HG03064 (cell line): ENCODE data around the gene RASSF3.

Source experiments
- ATAC-seq: cut with Tn5 transposase; IDR thresholded peaks from one replicate; pipeline ENCODE4 v1.9.1; 2021; ENCODE audit warnings: low read depth; ENCODE audit not compliant: unreplicated experiment

RASSF3 gene

GRCh38 chr12:64718649-64719048 lies 108.4 kb downstream of the RASSF3 start:
- no peak for ATAC-seq

DNA sequence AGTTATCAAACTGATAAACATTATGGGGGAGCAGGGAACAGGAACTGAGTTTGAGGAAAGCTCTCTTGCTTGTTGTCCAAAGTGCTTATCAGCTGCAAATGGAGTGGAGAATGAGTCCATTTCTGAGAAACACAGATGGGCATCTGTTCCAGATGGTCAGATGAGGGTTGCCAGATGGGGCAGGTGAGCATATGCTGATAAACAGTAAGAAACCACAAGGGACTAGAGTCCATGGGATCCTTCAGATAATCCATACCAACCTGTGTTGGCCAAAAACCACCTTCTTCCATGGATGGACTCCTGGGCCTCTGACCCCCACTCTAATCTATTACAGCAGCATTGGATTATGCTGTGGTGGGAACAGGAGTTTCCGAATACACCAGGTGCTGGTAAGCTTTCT lies 110.6 kb downstream of the RASSF3 start:
- no peak for ATAC-seq

GRCh38 chr12:64722835-64723234 lies 112.5 kb downstream of the RASSF3 start:
- ATAC-seq: no peak

DNA sequence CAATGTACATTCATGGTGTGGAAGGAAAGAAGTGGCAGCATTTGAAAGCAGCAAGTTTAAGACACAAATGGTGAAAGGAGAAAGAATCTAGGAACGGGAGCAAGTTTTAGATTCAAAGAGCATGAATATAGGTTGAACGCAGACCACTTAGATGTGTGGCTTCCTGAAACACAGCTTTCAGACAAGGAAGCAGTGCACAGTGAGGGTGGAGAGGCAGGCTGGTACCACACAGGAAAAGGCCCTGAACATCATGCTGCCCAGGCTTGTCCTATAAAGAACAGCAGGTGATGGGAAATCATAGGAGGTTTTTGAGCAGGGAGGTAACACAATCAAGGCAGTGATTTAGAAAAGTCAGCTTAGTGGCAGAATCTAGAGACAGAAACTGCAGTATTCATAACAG lies 113.3 kb downstream of the RASSF3 start:
- ATAC-seq: no peak

DNA sequence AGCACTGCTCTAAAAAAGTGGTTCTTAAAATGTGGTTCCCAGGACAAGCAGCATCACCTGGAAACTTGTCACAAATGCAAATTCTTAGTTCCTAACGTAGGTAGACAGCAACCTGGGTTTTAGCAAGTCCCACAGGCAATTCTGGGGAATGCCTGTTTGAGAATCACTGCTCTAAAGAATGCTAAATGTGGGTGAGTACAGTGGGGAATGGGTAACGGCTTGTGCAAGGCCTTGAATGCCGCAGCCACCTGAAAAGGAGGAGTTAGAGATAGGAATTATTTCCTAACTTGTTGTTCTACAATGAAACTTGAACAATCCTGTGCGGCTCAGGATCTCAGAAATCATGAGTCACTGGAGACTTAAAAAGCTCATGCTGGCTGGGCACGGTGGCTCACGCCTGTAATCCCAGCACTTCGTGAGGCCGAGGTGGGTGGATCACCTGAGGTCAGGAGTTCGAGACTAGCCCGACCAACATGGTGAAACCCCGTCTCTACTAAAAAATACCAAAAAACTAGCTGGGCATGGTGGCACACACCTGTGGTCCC lies 114.0 kb downstream of the RASSF3 start:
- ATAC-seq: no peak

- ATAC-seq: no peak
These were observed 119.8 kb downstream of the RASSF3 start for GRCh38 chr12:64729909-64730587.

DNA sequence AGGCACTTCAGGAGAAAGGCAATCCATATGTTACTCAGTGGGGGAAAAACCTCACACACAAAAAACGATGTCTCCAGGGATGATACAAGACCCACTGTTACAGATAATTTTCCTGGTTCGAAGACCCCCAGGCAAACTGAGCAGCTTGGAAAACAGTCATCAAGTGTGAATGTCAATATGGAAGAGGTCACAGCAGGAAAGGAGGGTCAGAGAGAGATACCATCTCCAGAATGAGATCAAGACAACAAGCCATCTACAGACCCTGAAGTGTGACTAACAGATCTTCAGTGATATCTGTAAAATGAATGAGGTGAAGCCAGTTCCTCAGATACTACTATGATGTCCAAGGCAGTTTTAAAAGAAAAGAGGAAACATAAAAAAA lies 120.3 kb downstream of the RASSF3 start:
- ATAC-seq: no peak

- no peak for ATAC-seq
These were observed 121.4 kb downstream of the RASSF3 start for GRCh38 chr12:64731683-64732082.

DNA sequence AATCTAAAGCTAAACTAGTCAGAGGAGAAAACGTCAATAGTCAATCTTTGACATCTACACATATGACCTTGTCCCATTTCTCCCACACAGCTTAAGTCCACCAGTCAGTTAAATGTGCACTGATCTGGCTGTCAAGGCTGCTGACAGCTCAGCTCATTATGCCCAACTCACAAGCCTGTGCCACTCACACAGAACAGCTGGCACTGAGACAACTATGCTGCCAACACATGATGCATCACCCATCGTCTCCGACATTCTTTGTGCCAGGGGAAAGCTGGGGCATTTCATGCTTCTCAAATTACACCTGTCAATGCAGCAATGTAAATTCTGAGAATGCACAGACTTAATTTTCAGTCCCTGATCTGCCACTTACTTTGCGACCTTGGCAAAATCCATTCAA lies 123.6 kb downstream of the RASSF3 start:
- no peak for ATAC-seq

GRCh38 chr12:64735442-64735841 lies 125.1 kb downstream of the RASSF3 start:
- no peak for ATAC-seq

- ATAC-seq: no peak
These were observed 126.5 kb downstream of the RASSF3 start for GRCh38 chr12:64736771-64737170.

DNA sequence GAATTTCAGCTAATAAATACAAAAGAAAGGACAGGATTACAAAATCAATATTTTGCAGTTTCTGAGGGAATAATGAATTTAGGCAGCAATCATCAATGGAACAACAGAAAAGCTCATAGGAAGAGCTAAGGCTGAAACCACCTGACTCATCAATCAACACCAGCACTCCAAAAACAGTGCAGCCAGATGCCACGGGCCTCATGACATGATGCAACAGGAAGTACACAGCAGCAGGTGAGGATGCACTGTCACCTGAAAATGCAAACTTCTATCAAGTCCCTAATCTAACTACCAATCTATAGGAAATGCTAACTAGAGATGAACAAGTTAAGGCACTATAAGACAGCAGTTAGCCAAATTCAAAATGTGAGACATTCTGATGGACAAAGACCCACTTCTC lies 127.2 kb downstream of the RASSF3 start:
- ATAC-seq: no peak

- no peak for ATAC-seq
These were observed 129.5 kb downstream of the RASSF3 start for GRCh38 chr12:64739778-64740177.

GRCh38 chr12:64740646-64741045 lies 130.4 kb downstream of the RASSF3 start:
- ATAC-seq: no peak

GRCh38 chr12:64742416-64742815 lies 132.1 kb downstream of the RASSF3 start:
- ATAC-seq: no peak

GRCh38 chr12:64743206-64743605 lies 132.9 kb downstream of the RASSF3 start:
- no peak for ATAC-seq

DNA sequence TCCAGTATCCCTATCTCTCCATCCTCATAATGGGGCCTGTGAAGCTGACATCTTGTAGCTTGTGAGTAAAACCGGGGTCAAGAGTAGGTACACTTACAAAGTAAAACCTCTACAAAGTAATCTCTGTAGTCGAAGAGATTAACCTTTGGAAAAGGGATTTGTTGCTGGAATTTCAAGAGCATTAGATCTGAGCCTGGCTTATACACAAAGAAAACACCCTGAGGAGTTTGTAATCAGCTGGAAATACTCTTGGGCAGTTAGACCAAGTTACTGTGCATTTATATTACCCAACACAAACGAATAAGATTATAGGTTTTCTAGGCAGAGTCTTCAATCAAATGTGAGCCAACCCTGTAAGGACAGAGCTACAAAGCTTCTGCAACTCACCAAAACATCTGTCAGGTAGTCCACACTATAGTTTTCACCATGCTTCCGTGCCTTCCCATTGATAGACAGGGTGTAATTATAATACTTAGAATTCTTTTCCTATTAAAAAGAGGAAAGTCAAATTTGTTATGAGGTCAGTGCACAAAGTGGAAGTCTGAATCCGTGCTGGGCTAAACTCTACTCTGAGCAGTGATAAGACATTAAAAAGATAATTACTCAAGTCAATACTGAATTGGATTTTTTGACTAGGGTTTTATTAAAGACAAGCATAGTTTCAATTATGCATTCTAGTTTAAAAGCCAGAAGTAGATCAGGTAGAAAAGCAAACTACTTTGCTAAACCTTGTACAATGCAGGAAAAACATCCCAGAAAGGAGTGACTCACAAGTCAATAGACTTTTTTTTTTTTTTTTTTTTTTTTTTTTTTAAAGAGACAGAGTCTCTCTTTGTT lies 134.3 kb downstream of the RASSF3 start:
- no peak for ATAC-seq

- no peak for ATAC-seq
These were observed 135.0 kb downstream of the RASSF3 start for GRCh38 chr12:64745259-64745807.

- no peak for ATAC-seq
These were observed 135.7 kb downstream of the RASSF3 start for GRCh38 chr12:64745980-64746379.

DNA sequence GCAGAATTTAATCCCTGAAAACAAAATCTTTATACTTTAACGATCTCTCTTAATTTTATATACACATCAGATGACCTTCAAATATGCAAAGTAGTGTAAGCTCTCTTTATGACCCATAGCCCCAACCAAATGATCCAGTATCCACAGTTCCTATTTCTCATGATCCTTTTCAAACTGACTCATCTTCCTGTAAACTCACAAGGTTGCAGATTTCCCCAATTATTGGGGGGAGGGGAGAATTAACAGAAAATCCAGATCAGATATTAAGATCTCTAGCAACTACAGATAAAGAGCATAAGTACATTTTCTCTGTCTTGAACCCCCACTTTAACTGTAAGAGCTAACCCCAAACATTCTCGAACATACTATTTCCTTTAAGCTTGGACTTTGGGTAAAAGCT lies 136.4 kb downstream of the RASSF3 start:
- no peak for ATAC-seq
